SK-N-SH treated with all-trans-retinoic acid at 6 μM for 48 hours (cell line): ENCODE measurements around the gene TBL1X.

Source experiments
- ATAC-seq: fragments of 200-7000 bp; cut with Tn5 transposase; 3 replicates; pipeline ENCODE4 v1.9.1; 2020; ENCODE audit warnings: mild to moderate bottlenecking, moderate library complexity
- BACH2 ChIP-seq: fragments of 250-450 bp; sonication (Bioruptor Pico); IDR thresholded peaks from 2 replicates; pipeline ENCODE4 v1.9.0; 2021; ENCODE audit warnings: mild to moderate bottlenecking, borderline replicate concordance
- CREB5 ChIP-seq: fragments of 250-450 bp; sonication (Bioruptor Pico); IDR thresholded peaks from 2 replicates; pipeline ENCODE4 v1.5.1; 2020; ENCODE audit warnings: low read depth, mild to moderate bottlenecking, moderate library complexity
- CSDC2 ChIP-seq: fragments of 250-450 bp; sonication (Bioruptor Pico); IDR thresholded peaks from 2 replicates; pipeline ENCODE4 v1.5.0; 2020; ENCODE audit warnings: mild to moderate bottlenecking, moderate library complexity
- CSRNP3 ChIP-seq: fragments of 250-450 bp; sonication (Bioruptor Pico); IDR thresholded peaks from 2 replicates; pipeline ENCODE4 v1.5.1; 2021; ENCODE audit warnings: mild to moderate bottlenecking, moderate library complexity
- ESRRG ChIP-seq: fragments of 250-450 bp; sonication (Bioruptor Pico); IDR thresholded peaks from 2 replicates; pipeline ENCODE4 v1.6.1; 2021; ENCODE audit warnings: mild to moderate bottlenecking
- GLIS3 ChIP-seq: fragments of 250-450 bp; sonication (Bioruptor Pico); IDR thresholded peaks from 2 replicates; pipeline ENCODE4 v1.5.0; 2020; ENCODE audit warnings: mild to moderate bottlenecking, moderate library complexity
- OSR1 ChIP-seq: fragments of 250-450 bp; sonication (Bioruptor Pico); IDR thresholded peaks from 2 replicates; pipeline ENCODE4 v1.8.0; 2022; ENCODE audit warnings: moderate library complexity, mild to moderate bottlenecking, inconsistent platforms
- PATZ1 ChIP-seq: fragments of 250-450 bp; sonication (Bioruptor Pico); IDR thresholded peaks from 2 replicates; pipeline ENCODE4 v1.8.0; 2020; ENCODE audit warnings: mild to moderate bottlenecking, moderate library complexity, borderline replicate concordance
- POU6F1 ChIP-seq: fragments of 250-450 bp; sonication (Bioruptor Pico); IDR thresholded peaks from 2 replicates; pipeline ENCODE4 v1.8.0; 2021; ENCODE audit warnings: low read depth, mild to moderate bottlenecking, moderate library complexity, borderline replicate concordance
- PPARA ChIP-seq: fragments of 250-450 bp; sonication (Bioruptor Pico); IDR thresholded peaks from 2 replicates; pipeline ENCODE4 v1.5.0; 2020; ENCODE audit warnings: mild to moderate bottlenecking, borderline replicate concordance
- RARB ChIP-seq: fragments of 250-450 bp; sonication (Bioruptor Pico); IDR thresholded peaks from 2 replicates; pipeline ENCODE4 v1.8.0; 2021; ENCODE audit warnings: mild to moderate bottlenecking, moderate library complexity
- SNAI2 ChIP-seq: fragments of 250-450 bp; sonication (Bioruptor Pico); IDR thresholded peaks from 2 replicates; pipeline ENCODE4 v1.5.0; 2020; ENCODE audit warnings: mild to moderate bottlenecking, moderate library complexity
- TOX ChIP-seq: fragments of 250-450 bp; sonication (Bioruptor Pico); IDR thresholded peaks from 2 replicates; pipeline ENCODE4 v1.8.0; 2021; ENCODE audit warnings: mild to moderate bottlenecking, moderate library complexity, borderline replicate concordance
- TSHZ2 ChIP-seq: fragments of 250-450 bp; sonication (Bioruptor Pico); IDR thresholded peaks from 2 replicates; pipeline ENCODE4 v1.5.0; 2020; ENCODE audit warnings: mild to moderate bottlenecking, moderate library complexity
- ZC3H10 ChIP-seq: fragments of 250-450 bp; sonication (Bioruptor Pico); IDR thresholded peaks from 2 replicates; pipeline ENCODE4 v1.5.1; 2021; ENCODE audit warnings: mild to moderate bottlenecking, moderate library complexity
- ZFP3 ChIP-seq: fragments of 250-450 bp; sonication (Bioruptor Pico); IDR thresholded peaks from 2 replicates; pipeline ENCODE4 v1.5.0; 2020; ENCODE audit warnings: mild to moderate bottlenecking, moderate library complexity
- ZFP30 ChIP-seq: fragments of 450-650 bp; formaldehyde crosslinking; IDR thresholded peaks from 2 replicates; pipeline ENCODE4 v1.5.0; 2022; ENCODE audit warnings: mild to moderate bottlenecking, moderate library complexity
- ZNF70 ChIP-seq: fragments of 450-650 bp; formaldehyde crosslinking; IDR thresholded peaks from 2 replicates; pipeline ENCODE4 v1.5.0; 2020; ENCODE audit warnings: mild to moderate bottlenecking, moderate library complexity

TBL1X gene

GRCh38 chrX:9569876-9570301 is 105.0 kb downstream of the TBL1X start (continued):
- TF ChIP-seq TSHZ2, result no peak
- no peak for TF ChIP-seq CREB5 (CRISPR knock-in tag)
- no peak for TF ChIP-seq CSDC2 (CRISPR knock-in tag)
- TF ChIP-seq CSRNP3 (CRISPR knock-in tag), result no peak

- 0 out of 3 replicates have a peak, but pooled peaks have one; percentile 37 for ATAC-seq
- TF ChIP-seq ZFP3 (CRISPR knock-in tag) (no peak), ESRRG (CRISPR knock-in tag) (no peak), GLIS3 (CRISPR knock-in tag) (no peak), PPARA (CRISPR knock-in tag) (no peak), ZNF70 (CRISPR knock-in tag) (no peak), PATZ1 (no peak), BACH2 (CRISPR knock-in tag) (no peak), ZFP30 (CRISPR knock-in tag) (no peak), TSHZ2 (no peak), RARB (no peak), CSRNP3 (CRISPR knock-in tag) (no peak), SNAI2 (CRISPR knock-in tag) (no peak), POU6F1 (CRISPR knock-in tag) (no peak), TOX (no peak), OSR1 (no peak), ZC3H10 (CRISPR knock-in tag) (no peak)
These were observed 108.6 kb downstream of the TBL1X start for GRCh38 chrX:9573282-9574106.
